ENCODE data around the gene LVRN. TPM values are rescaled to one million over a fixed set of nuclear protein-coding genes. Genes with fewer than 3 reads are reported as not detected.

LVRN gene
- total and polyA plus RNA-seq, 2 of the 13 experiments (the other 11 are each of a cell fraction or from before 2014, with no cell fraction given): 0.09 to 0.20 TPM

DNA sequence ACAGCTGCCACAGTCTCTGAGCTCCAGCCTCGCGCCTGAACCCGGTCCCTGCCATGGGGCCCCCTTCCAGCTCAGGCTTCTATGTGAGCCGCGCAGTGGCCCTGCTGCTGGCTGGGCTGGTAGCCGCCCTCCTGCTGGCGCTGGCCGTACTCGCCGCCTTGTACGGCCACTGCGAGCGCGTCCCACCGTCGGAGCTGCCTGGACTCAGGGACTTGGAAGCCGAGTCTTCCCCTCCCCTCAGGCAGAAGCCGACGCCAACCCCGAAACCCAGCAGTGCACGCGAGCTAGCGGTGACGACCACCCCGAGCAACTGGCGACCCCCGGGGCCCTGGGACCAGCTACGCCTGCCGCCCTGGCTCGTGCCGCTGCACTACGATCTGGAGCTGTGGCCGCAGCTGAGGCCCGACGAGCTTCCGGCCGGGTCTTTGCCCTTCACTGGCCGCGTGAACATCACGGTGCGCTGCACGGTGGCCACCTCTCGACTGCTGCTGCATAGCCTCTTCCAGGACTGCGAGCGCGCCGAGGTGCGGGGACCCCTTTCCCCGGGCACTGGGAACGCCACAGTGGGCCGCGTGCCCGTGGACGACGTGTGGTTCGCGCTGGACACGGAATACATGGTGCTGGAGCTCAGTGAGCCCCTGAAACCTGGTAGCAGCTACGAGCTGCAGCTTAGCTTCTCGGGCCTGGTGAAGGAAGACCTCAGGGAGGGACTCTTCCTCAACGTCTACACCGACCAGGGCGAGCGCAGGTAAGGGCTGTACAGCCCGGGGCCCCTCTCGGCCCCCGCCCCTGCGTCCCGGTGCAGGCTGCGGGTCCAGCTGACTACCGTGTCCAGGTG, 509 bp downstream of the LVRN start (continued):
- TF ChIP-seq, protein P1, sequence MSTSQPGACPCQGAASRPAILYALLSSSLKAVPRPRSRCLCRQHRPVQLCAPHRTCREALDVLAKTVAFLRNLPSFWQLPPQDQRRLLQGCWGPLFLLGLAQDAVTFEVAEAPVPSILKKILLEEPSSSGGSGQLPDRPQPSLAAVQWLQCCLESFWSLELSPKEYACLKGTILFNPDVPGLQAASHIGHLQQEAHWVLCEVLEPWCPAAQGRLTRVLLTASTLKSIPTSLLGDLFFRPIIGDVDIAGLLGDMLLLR (CRISPR knock-in tag; IDR thresholded peaks at IDR 0.05): no peak
- TF ChIP-seq NCOA2 (CRISPR knock-in tag; IDR thresholded peaks at IDR 0.05) (no peak), NR2F1 (CRISPR knock-in tag; IDR thresholded peaks at IDR 0.05) (no peak), IKZF1 (IDR thresholded peaks at IDR 0.05) (no peak), BORCS8-MEF2B (CRISPR knock-in tag; IDR thresholded peaks at IDR 0.05) (0 out of 2 replicates have a peak, but pooled peaks have one; percentile 39), EHMT2 (IDR thresholded peaks at IDR 0.05; ENCODE audit: borderline replicate concordance, low read depth, low read length) (no peak), ZNF12 (CRISPR knock-in tag; IDR thresholded peaks at IDR 0.05) (no peak), ZNF772 (CRISPR knock-in tag; IDR thresholded peaks at IDR 0.05) (no peak), TEAD3 (CRISPR knock-in tag; optimal IDR thresholded peaks at IDR 0.05; ENCODE audit: borderline replicate concordance) (peak; percentile 21), MED8 (CRISPR knock-in tag; IDR thresholded peaks at IDR 0.05; ENCODE audit: insufficient replicate concordance) (no peak), ZNF296 (CRISPR knock-in tag; conservative IDR thresholded peaks at IDR 0.05) (no peak)
- TF ChIP-seq, protein P2, sequence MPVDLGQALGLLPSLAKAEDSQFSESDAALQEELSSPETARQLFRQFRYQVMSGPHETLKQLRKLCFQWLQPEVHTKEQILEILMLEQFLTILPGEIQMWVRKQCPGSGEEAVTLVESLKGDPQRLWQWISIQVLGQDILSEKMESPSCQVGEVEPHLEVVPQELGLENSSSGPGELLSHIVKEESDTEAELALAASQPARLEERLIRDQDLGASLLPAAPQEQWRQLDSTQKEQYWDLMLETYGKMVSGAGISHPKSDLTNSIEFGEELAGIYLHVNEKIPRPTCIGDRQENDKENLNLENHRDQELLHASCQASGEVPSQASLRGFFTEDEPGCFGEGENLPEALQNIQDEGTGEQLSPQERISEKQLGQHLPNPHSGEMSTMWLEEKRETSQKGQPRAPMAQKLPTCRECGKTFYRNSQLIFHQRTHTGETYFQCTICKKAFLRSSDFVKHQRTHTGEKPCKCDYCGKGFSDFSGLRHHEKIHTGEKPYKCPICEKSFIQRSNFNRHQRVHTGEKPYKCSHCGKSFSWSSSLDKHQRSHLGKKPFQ (CRISPR knock-in tag; IDR thresholded peaks at IDR 0.05; ENCODE audit: insufficient replicate concordance): no peak
- TF ChIP-seq, protein P3, sequence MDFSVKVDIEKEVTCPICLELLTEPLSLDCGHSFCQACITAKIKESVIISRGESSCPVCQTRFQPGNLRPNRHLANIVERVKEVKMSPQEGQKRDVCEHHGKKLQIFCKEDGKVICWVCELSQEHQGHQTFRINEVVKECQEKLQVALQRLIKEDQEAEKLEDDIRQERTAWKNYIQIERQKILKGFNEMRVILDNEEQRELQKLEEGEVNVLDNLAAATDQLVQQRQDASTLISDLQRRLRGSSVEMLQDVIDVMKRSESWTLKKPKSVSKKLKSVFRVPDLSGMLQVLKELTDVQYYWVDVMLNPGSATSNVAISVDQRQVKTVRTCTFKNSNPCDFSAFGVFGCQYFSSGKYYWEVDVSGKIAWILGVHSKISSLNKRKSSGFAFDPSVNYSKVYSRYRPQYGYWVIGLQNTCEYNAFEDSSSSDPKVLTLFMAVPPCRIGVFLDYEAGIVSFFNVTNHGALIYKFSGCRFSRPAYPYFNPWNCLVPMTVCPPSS (IDR thresholded peaks at IDR 0.05): no peak
- TF ChIP-seq, protein P4, sequence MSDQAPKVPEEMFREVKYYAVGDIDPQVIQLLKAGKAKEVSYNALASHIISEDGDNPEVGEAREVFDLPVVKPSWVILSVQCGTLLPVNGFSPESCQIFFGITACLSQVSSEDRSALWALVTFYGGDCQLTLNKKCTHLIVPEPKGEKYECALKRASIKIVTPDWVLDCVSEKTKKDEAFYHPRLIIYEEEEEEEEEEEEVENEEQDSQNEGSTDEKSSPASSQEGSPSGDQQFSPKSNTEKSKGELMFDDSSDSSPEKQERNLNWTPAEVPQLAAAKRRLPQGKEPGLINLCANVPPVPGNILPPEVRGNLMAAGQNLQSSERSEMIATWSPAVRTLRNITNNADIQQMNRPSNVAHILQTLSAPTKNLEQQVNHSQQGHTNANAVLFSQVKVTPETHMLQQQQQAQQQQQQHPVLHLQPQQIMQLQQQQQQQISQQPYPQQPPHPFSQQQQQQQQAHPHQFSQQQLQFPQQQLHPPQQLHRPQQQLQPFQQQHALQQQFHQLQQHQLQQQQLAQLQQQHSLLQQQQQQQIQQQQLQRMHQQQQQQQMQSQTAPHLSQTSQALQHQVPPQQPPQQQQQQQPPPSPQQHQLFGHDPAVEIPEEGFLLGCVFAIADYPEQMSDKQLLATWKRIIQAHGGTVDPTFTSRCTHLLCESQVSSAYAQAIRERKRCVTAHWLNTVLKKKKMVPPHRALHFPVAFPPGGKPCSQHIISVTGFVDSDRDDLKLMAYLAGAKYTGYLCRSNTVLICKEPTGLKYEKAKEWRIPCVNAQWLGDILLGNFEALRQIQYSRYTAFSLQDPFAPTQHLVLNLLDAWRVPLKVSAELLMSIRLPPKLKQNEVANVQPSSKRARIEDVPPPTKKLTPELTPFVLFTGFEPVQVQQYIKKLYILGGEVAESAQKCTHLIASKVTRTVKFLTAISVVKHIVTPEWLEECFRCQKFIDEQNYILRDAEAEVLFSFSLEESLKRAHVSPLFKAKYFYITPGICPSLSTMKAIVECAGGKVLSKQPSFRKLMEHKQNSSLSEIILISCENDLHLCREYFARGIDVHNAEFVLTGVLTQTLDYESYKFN (CRISPR knock-in tag; conservative IDR thresholded peaks at IDR 0.05): no peak
- TF ChIP-seq, protein P5, sequence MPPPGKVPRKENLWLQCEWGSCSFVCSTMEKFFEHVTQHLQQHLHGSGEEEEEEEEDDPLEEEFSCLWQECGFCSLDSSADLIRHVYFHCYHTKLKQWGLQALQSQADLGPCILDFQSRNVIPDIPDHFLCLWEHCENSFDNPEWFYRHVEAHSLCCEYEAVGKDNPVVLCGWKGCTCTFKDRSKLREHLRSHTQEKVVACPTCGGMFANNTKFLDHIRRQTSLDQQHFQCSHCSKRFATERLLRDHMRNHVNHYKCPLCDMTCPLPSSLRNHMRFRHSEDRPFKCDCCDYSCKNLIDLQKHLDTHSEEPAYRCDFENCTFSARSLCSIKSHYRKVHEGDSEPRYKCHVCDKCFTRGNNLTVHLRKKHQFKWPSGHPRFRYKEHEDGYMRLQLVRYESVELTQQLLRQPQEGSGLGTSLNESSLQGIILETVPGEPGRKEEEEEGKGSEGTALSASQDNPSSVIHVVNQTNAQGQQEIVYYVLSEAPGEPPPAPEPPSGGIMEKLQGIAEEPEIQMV (CRISPR knock-in tag; IDR thresholded peaks at IDR 0.05; ENCODE audit: low read depth): no peak
- TF ChIP-seq, protein P6, sequence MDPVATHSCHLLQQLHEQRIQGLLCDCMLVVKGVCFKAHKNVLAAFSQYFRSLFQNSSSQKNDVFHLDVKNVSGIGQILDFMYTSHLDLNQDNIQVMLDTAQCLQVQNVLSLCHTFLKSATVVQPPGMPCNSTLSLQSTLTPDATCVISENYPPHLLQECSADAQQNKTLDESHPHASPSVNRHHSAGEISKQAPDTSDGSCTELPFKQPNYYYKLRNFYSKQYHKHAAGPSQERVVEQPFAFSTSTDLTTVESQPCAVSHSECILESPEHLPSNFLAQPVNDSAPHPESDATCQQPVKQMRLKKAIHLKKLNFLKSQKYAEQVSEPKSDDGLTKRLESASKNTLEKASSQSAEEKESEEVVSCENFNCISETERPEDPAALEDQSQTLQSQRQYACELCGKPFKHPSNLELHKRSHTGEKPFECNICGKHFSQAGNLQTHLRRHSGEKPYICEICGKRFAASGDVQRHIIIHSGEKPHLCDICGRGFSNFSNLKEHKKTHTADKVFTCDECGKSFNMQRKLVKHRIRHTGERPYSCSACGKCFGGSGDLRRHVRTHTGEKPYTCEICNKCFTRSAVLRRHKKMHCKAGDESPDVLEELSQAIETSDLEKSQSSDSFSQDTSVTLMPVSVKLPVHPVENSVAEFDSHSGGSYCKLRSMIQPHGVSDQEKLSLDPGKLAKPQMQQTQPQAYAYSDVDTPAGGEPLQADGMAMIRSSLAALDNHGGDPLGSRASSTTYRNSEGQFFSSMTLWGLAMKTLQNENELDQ (CRISPR knock-in tag; IDR thresholded peaks at IDR 0.05; ENCODE audit: borderline replicate concordance): no peak
